Type B pancreatic cell (in vitro differentiated cells): ENCODE results near the gene ACTC1. TPM values are rescaled to one million over a fixed set of nuclear protein-coding genes. Genes with fewer than 3 reads are reported as not detected.

Experiments
- DNase-seq: peaks from one replicate; pipeline ENCODE4 v3.0.0; 2021; ENCODE audit warnings: mixed read lengths; ENCODE audit not compliant: unreplicated experiment; ENCODE audit errors: extremely low spot score
- H3K27ac Mint-ChIP-seq: 2 replicates; pipeline ENCODE4 v1.8.0; 2021; ENCODE audit warnings: mild to moderate bottlenecking, mixed read lengths
- H3K27me3 Mint-ChIP-seq: 2 replicates; pipeline ENCODE4 v1.8.0; 2021; ENCODE audit warnings: mixed read lengths
- H3K36me3 Mint-ChIP-seq: 2 replicates; pipeline ENCODE4 v1.8.0; 2021; ENCODE audit warnings: mixed read lengths
- H3K4me1 Mint-ChIP-seq: one replicate; pipeline ENCODE4 v1.8.0; 2021; ENCODE audit warnings: mixed read lengths; ENCODE audit not compliant: unreplicated experiment
- H3K4me3 Mint-ChIP-seq: 2 replicates; pipeline ENCODE4 v1.8.0; 2021; ENCODE audit warnings: mild to moderate bottlenecking, mixed read lengths
- H3K9me3 Mint-ChIP-seq: 2 replicates; pipeline ENCODE4 v1.8.0; 2021; ENCODE audit warnings: mixed read lengths
- total RNA-seq: library from RNA; stranded (reverse); gene quantifications from 2 replicates; pipeline ENCODE4 v1.2.1, GENCODE V29; 2021; ENCODE audit warnings: low replicate concordance
- TF ChIP-seq, protein P1 (sequence below): fragments of 200-600 bp; sonication (generic); conservative IDR thresholded peaks from 2 replicates; pipeline ENCODE4 v1.5.0; 2021; ENCODE audit warnings: antibody characterized with exemption, mild to moderate bottlenecking

ACTC1 gene
- total RNA-seq, 1 donor from 2014 or later = 19.7 TPM

DNA sequence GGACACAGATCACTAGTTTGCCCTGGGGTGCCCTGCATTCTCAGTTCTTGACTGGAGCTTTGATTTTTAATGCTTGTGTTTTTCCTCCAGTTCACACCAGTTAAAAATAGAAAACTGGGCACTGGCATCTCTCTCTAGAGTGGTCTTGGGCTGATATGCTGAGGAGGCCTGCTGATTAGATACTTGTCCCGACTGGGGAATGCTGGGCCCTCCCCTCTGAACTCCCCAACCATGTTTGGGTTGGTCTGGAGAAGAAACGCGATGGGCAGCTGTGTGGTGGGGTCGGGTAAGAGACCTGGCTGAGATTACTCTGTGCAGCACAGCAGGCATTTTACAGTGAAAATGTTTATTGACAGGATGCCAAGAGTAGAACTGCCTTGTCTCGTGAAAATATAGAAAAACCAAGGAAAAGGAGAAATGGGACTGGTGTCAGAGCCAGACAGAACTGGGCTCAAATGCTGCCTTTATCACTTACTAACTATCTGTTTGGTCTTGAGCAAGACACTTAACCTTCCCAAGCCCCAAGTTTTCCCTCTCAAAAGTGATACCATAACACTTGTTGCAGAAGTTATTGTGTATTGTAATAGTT lies 1.6 kb upstream of the ACTC1 start:
- Mint-ChIP-seq H3K4me1 (peaks cover 12% of the 10 kb centered on the region), H3K36me3 (no peaks in the 10 kb centered on the region), H3K27me3 (peaks cover 62% of the 10 kb centered on the region), H3K9me3 (no peaks in the 10 kb centered on the region), H3K4me3 (no peak overlapping the region), H3K27ac (no peak overlapping the region)
- TF ChIP-seq, protein P1, sequence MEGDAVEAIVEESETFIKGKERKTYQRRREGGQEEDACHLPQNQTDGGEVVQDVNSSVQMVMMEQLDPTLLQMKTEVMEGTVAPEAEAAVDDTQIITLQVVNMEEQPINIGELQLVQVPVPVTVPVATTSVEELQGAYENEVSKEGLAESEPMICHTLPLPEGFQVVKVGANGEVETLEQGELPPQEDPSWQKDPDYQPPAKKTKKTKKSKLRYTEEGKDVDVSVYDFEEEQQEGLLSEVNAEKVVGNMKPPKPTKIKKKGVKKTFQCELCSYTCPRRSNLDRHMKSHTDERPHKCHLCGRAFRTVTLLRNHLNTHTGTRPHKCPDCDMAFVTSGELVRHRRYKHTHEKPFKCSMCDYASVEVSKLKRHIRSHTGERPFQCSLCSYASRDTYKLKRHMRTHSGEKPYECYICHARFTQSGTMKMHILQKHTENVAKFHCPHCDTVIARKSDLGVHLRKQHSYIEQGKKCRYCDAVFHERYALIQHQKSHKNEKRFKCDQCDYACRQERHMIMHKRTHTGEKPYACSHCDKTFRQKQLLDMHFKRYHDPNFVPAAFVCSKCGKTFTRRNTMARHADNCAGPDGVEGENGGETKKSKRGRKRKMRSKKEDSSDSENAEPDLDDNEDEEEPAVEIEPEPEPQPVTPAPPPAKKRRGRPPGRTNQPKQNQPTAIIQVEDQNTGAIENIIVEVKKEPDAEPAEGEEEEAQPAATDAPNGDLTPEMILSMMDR = no peak
- DNase-seq = no peak

DNA sequence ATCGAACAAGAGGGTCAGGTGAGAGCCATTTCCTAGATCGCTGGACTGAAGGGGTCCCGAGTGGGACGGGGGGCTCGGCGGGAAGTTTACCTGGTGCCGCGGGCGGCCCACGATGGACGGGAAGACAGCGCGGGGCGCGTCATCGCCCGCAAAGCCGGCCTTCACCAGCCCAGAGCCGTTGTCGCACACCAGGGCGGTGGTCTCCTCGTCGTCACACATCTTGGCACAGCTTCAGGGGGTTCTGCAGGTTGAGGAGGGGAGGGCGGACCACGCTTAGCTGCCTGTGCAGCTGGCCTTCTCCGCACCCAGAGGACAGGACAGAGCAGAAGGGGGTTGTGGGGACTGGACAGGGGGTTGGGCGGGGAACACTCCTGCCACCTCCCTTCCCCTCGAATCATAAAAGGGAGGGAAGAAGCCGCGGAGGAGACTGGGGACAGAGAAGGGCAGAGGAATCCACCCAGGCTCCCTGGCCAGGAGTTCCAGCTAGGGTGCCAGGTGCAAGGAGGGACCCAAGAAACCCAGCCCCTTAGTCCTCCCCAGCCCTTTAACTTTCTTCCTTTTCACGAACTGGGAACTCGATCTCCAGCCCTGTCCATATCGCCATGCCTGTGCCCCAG lies 651 bp downstream of the ACTC1 start:
- Mint-ChIP-seq H3K27me3 (peaks cover 76% of the 10 kb centered on the region), H3K4me1 (peaks cover 5% of the 10 kb centered on the region), H3K4me3 (peak overlapping the region; percentile 59), H3K27ac (no peak overlapping the region), H3K9me3 (no peaks in the 10 kb centered on the region), H3K36me3 (no peaks in the 10 kb centered on the region)
- TF ChIP-seq, protein P1 = no peak
- DNase-seq = no peak

DNA sequence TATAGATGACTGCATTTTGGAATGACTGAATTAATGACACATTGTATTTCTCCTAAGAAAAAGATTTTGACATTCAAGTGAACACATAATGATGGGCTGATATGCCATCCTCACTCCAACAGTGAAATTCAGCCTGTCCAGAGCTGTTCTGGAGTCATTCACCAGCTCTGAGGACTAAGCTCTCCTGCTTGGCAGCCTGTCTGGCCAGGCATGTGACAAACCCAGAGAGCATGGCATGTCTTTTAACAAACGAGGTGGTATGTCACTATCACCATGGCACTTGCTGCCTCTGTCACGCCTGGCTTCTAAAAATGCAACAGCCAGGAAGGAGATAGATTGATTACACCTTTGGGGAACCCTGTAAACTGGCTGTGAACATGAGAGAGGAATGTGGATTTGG lies 1.4 kb downstream of the ACTC1 start:
- peaks cover 74% of the 10 kb centered on the region for H3K27me3 Mint-ChIP-seq
- H3K4me1 Mint-ChIP-seq = no peaks in the 10 kb centered on the region
- H3K4me3 Mint-ChIP-seq = peak overlapping the region; percentile 59
- no peak for DNase-seq
- H3K36me3 Mint-ChIP-seq = no peaks in the 10 kb centered on the region
- H3K27ac Mint-ChIP-seq = no peak overlapping the region
- TF ChIP-seq, protein P1 = no peak
- no peaks in the 10 kb centered on the region for H3K9me3 Mint-ChIP-seq

DNA sequence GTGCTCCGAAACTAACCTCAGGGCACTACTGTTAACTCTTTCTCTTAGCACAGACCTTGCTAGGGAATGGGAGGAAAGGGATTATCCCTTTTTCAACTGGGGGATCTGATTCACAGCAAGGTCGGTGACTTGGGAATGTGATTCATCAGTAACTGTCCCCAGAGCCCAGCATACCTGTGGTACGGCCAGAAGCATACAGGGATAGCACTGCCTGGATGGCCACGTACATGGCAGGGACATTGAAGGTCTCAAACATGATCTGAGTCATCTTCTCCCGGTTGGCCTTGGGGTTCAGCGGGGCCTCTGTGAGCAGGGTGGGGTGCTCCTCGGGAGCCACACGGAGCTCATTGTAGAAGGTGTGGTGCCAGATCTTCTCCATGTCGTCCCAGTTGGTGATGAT lies 2.3 kb downstream of the ACTC1 start:
- Mint-ChIP-seq H3K27ac (no peak overlapping the region), H3K4me1 (no peaks in the 10 kb centered on the region), H3K36me3 (no peaks in the 10 kb centered on the region), H3K9me3 (no peaks in the 10 kb centered on the region), H3K4me3 (no peak overlapping the region), H3K27me3 (peaks cover 74% of the 10 kb centered on the region)
- no peak for DNase-seq
- TF ChIP-seq, protein P1 = no peak

DNA sequence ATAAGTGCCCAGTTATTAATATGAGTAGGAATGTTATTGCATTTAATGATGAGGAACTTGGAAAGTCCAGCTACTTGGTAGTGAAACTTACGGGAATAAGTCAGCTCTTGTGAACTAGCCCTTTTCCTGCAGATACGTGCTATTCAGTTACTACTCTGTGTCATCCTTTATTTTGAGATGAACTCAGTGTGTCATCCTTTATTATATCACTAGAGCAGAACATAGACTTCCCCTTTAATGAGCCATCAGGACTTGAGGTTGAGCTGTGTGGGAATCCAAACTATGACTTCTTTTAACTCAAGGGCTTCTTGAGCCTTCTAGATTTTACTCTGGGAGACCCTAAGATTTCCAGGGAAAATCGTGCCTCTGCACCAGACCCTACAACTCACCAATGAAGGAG lies 3.6 kb downstream of the ACTC1 start:
- TF ChIP-seq, protein P1 = no peak
- no peak for DNase-seq
- Mint-ChIP-seq H3K36me3 (no peaks in the 10 kb centered on the region), H3K4me3 (no peak overlapping the region), H3K27me3 (peaks cover 65% of the 10 kb centered on the region), H3K4me1 (no peaks in the 10 kb centered on the region), H3K9me3 (no peaks in the 10 kb centered on the region), H3K27ac (no peak overlapping the region)
